Esophagus muscularis mucosa (tissue), 4 donors: ENCODE measurements around the gene CCL5.

Experiments used
- CTCF ChIP-seq, 3 experiments: fragments of 200-600 bp in 2 of 3; fragments of 450-650 bp in 1 of 3; sonication (generic) in 2 of 3; IDR thresholded peaks; one replicate each; pipeline ENCODE4 v1.5.1; 2017 to 2019; ENCODE audit warnings: antibody characterized with exemption in 3 of 3, mild to moderate bottlenecking in 2 of 3, moderate library complexity in 1 of 3
- EP300 ChIP-seq: sonication (generic); formaldehyde crosslinking; IDR thresholded peaks from one replicate; pipeline ENCODE4 v1.6.1; 2017; ENCODE audit warnings: antibody characterized with exemption
- POLR2AphosphoS5 ChIP-seq, 2 donors: sonication (generic); formaldehyde crosslinking; IDR thresholded peaks; one replicate each; pipeline ENCODE4 v1.6.1; 2017; ENCODE audit warnings: antibody characterized with exemption in 2 of 2

GRCh38 chr17:35892091-35893035 lies 12.2 kb upstream of the CCL5 start:
- no peak for TF ChIP-seq POLR2AphosphoS5 (IDR thresholded peaks at IDR 0.05)
- TF ChIP-seq CTCF (IDR thresholded peaks at IDR 0.05), result no peak
- TF ChIP-seq EP300, result no peak
